Measurements from ENCODE around the gene CCDC181. TPM values are rescaled to one million over a fixed set of nuclear protein-coding genes. Genes with fewer than 3 reads are reported as not detected.
"Not testable (repeated sequence)": the region's sequence is repeated elsewhere in the genome, so short reads cannot be mapped to it uniquely, and the experiment has no call there.

The CCDC181 gene
- total RNA-seq, 1 experiment from 2014 or later, result 2.9 TPM

DNA sequence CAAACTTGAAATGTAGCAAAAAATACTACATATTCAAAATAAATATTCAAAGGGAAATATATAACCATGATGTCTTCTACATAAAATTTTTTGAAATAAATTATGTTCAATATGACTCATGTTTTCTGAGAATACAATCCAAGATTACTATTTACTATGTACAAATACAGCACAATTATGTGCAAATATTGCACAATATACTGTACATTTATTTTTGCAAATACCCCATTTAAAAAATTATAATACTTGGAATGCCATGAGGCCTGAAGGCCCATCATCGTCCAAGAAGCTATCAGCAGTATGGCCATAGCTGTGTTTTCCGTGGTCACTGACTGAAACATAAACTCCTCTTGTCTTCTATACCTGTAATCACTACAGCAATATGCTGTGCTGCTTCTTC is 12.3 kb downstream of the CCDC181 start:
- Mint-ChIP-seq H3K27ac (no peak overlapping the region), H3K27me3 (ENCODE audit: low read depth) (no peaks in the 10 kb centered on the region; the same call in 1 of the 2 replicates), H3K9me3 (peaks cover 0 to 6% of the 10 kb centered on the region in 2 experiments; a peak in 2 of 5 replicates), H3K4me3 (no peak overlapping the region), H3K36me3 (ENCODE audit: insufficient read depth in 1 of 3, low read depth in 3 of 3) (peaks cover 0 to 2% (median 0%) of the 10 kb centered on the region in 3 experiments; a peak in 1 of 7 replicates), H3K4me1 (no peaks in the 10 kb centered on the region)
- Histone ChIP-seq H3K23ac (ENCODE audit: insufficient read length, low read depth, low read length) (no peak overlapping the region), H3T11ph (ENCODE audit: low read length) (no peak overlapping the region), H3K9me3 (ENCODE audit: control insufficient read depth, low read depth, low read length) (no peaks in the 10 kb centered on the region), H3K79me1 (ENCODE audit: insufficient read depth, low read depth, low read length, poor library complexity, severe bottlenecking) (no peaks in the 10 kb centered on the region), H3K4ac (ENCODE audit: low read depth, low read length) (no peak overlapping the region), H3K9ac (ENCODE audit: extremely low read depth, insufficient read length, low read length) (no peak overlapping the region), H3K23me2 (ENCODE audit: insufficient read length, low read depth, low read length, poor library complexity, severe bottlenecking) (no peaks in the 10 kb centered on the region), H2BK12ac (ENCODE audit: insufficient read length, low read depth, low read length) (no peak overlapping the region), H2AFZ (ENCODE audit: low read length) (no peak overlapping the region), H2AK5ac (ENCODE audit: insufficient read length, low read length) (no peak overlapping the region), H4K91ac (ENCODE audit: insufficient read length, low read depth, low read length) (no peak overlapping the region), H2BK15ac (ENCODE audit: low read depth, low read length) (no peak overlapping the region), H2BK120ac (ENCODE audit: low read depth, low read length, poor library complexity, severe bottlenecking) (no peak overlapping the region), H4K5ac (ENCODE audit: insufficient read length, low read depth, low read length) (no peak overlapping the region), H3K4me1 (ENCODE audit: insufficient read depth, low read length) (no peaks in the 10 kb centered on the region), H4K20me1 (ENCODE audit: control insufficient read depth, insufficient read depth, insufficient read length) (no peaks in the 10 kb centered on the region), H3K18ac (ENCODE audit: insufficient read length, low read depth, low read length) (no peak overlapping the region), H3K56ac (ENCODE audit: insufficient read length, low read depth, low read length) (no peak overlapping the region), H3K79me2 (ENCODE audit: insufficient read depth, low read length) (no peaks in the 10 kb centered on the region), H4K8ac (replicated peaks; ENCODE audit: insufficient read length, low read depth, low read length) (no peak overlapping the region), H2BK20ac (ENCODE audit: low read depth, low read length, poor library complexity, severe bottlenecking) (no peak overlapping the region), H2BK5ac (ENCODE audit: insufficient read length, low read length) (no peak overlapping the region), H3K27me3 (ENCODE audit: insufficient read depth, low read length) (no peaks in the 10 kb centered on the region), H3K27ac (ENCODE audit: insufficient read length, low read depth, low read length) (no peak overlapping the region), H3K14ac (ENCODE audit: insufficient read depth, low read length) (no peak overlapping the region), H3K4me2 (ENCODE audit: insufficient read depth, insufficient read length, low read length) (no peak overlapping the region)
- TF ChIP-seq, protein P1, sequence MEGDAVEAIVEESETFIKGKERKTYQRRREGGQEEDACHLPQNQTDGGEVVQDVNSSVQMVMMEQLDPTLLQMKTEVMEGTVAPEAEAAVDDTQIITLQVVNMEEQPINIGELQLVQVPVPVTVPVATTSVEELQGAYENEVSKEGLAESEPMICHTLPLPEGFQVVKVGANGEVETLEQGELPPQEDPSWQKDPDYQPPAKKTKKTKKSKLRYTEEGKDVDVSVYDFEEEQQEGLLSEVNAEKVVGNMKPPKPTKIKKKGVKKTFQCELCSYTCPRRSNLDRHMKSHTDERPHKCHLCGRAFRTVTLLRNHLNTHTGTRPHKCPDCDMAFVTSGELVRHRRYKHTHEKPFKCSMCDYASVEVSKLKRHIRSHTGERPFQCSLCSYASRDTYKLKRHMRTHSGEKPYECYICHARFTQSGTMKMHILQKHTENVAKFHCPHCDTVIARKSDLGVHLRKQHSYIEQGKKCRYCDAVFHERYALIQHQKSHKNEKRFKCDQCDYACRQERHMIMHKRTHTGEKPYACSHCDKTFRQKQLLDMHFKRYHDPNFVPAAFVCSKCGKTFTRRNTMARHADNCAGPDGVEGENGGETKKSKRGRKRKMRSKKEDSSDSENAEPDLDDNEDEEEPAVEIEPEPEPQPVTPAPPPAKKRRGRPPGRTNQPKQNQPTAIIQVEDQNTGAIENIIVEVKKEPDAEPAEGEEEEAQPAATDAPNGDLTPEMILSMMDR (conservative IDR thresholded peaks at IDR 0.05), result no peak
- DNase-seq, result no peak
- WGBS (ENCODE audit: extremely low coverage, insufficient read length, low lambda C conversion rate), result no CpG with 5 or more reads among the region's 2 CpGs

DNA sequence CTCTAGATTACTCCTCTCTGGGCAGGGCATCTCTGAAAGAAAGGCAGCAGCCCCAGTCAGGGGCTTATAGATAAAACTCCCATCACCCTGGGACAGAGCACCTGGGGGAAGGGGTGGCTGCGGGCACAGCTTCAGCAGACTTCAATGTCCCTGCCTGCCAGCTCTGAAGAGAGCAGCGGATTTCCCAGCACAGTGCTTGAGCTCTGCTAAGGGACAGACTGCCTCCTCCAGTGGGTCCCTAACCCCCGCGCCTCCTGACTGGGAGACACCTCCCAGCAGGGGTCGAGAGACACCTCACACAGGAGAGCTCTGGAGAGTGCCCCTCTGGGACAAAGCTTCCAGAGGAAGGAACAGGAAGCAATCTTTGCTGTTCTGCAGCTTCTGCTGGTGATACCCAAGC is 18.9 kb downstream of the CCDC181 start:
- not testable (repeated sequence) for H3K79me1 ChIP-seq (ENCODE audit: insufficient read depth, low read depth, low read length, poor library complexity, severe bottlenecking); H3K27ac Mint-ChIP-seq; H3K23me2 ChIP-seq (ENCODE audit: insufficient read length, low read depth, low read length, poor library complexity, severe bottlenecking); H2BK120ac ChIP-seq (ENCODE audit: low read depth, low read length, poor library complexity, severe bottlenecking); H3K14ac ChIP-seq (ENCODE audit: insufficient read depth, low read length); H3K4me3 Mint-ChIP-seq; H3K9ac ChIP-seq (ENCODE audit: extremely low read depth, insufficient read length, low read length); H3K4me1 Mint-ChIP-seq; H3K4ac ChIP-seq (ENCODE audit: low read depth, low read length); H4K5ac ChIP-seq (ENCODE audit: insufficient read length, low read depth, low read length); H3K9me3 ChIP-seq (ENCODE audit: control insufficient read depth, low read depth, low read length); DNase-seq; H4K91ac ChIP-seq (ENCODE audit: insufficient read length, low read depth, low read length); H3K79me2 ChIP-seq (ENCODE audit: insufficient read depth, low read length); H3K56ac ChIP-seq (ENCODE audit: insufficient read length, low read depth, low read length); H2BK20ac ChIP-seq (ENCODE audit: low read depth, low read length, poor library complexity, severe bottlenecking); H3K23ac ChIP-seq (ENCODE audit: insufficient read length, low read depth, low read length); H2AFZ ChIP-seq (ENCODE audit: low read length); H2BK15ac ChIP-seq (ENCODE audit: low read depth, low read length); H4K8ac ChIP-seq (replicated peaks; ENCODE audit: insufficient read length, low read depth, low read length); H2BK12ac ChIP-seq (ENCODE audit: insufficient read length, low read depth, low read length); H3K4me2 ChIP-seq (ENCODE audit: insufficient read depth, insufficient read length, low read length); H3K4me1 ChIP-seq (ENCODE audit: insufficient read depth, low read length); H3K27ac ChIP-seq (ENCODE audit: insufficient read length, low read depth, low read length); H2BK5ac ChIP-seq (ENCODE audit: insufficient read length, low read length); H2AK5ac ChIP-seq (ENCODE audit: insufficient read length, low read length); H3K18ac ChIP-seq (ENCODE audit: insufficient read length, low read depth, low read length); H4K20me1 ChIP-seq (ENCODE audit: control insufficient read depth, insufficient read depth, insufficient read length); H3T11ph ChIP-seq (ENCODE audit: low read length); H3K27me3 ChIP-seq (ENCODE audit: insufficient read depth, low read length)
- WGBS (ENCODE audit: extremely low coverage, insufficient read length, low lambda C conversion rate), result no CpG with 5 or more reads among the region's 5 CpGs
- Mint-ChIP-seq H3K9me3 (peaks cover 22 to 36% of the 10 kb centered on the region in 2 experiments; a peak in 4 of 5 replicates), H3K27me3 (ENCODE audit: low read depth) (peaks cover 17% of the 10 kb centered on the region), H3K36me3 (ENCODE audit: insufficient read depth in 1 of 3, low read depth in 3 of 3) (peaks cover 2 to 18% (median 5%) of the 10 kb centered on the region in 3 experiments; a peak in 4 of 7 replicates)

All from H9 (cell line).